ENCODE measurements around the gene KRT17. TPM values are rescaled to one million over a fixed set of nuclear protein-coding genes. Genes with fewer than 3 reads are reported as not detected.

Gene KRT17
- total RNA-seq, 1 donor from 2014 or later, result 1,205 TPM

- no peak for DNase-seq
Measured at GRCh38 chr17:41571561-41572434, 52.6 kb downstream of the KRT17 start, which contains the start of gene KRT9. TSS of gene KRT9 (minus strand) at chr17:41572059. CDS start at chr17:41571992, 67 bp downstream.

Other genes with a start within 250 kb of the KRT17 start
- gene KRT34, start 242.3 kb downstream of the KRT17 start, total RNA-seq, result 19.5 TPM
- gene KRT31, start 227.0 kb downstream of the KRT17 start, total RNA-seq, result 52.1 TPM
- gene KRT37, start 200.0 kb downstream of the KRT17 start, total RNA-seq, result 0.99 TPM
- gene KRT38, start 183.6 kb downstream of the KRT17 start, total RNA-seq, result 7.2 TPM
- gene KRT32, start 157.2 kb downstream of the KRT17 start, total RNA-seq, result 28.0 TPM
- 31.5 TPM for gene KRT35, start 143.4 kb downstream of the KRT17 start, total RNA-seq
- 1.9 TPM for gene KRT36, start 134.7 kb downstream of the KRT17 start, total RNA-seq
- 2.9 TPM for gene KRT13, start 119.0 kb downstream of the KRT17 start, total RNA-seq
- gene KRT15, start 105.7 kb downstream of the KRT17 start, total RNA-seq, result 348 TPM
- gene KRT19, start 96.3 kb downstream of the KRT17 start, total RNA-seq, result 75.9 TPM
- 0.79 TPM for gene KRT9, start 52.5 kb downstream of the KRT17 start, total RNA-seq
- gene KRT14, start 37.7 kb downstream of the KRT17 start, total RNA-seq, result 763 TPM
- 142 TPM for gene KRT16, start 11.8 kb downstream of the KRT17 start, total RNA-seq
- gene EIF1, start 64.3 kb upstream of the KRT17 start, total RNA-seq, result 136 TPM
- gene GAST, start 87.8 kb upstream of the KRT17 start, total RNA-seq, result not detected
- gene HAP1, start 110.1 kb upstream of the KRT17 start, total RNA-seq, result 0.49 TPM
- 163 TPM for gene JUP, start 162.1 kb upstream of the KRT17 start, total RNA-seq
- gene P3H4, start 187.4 kb upstream of the KRT17 start, total RNA-seq, result 27.9 TPM
- 97.2 TPM for gene FKBP10, start 188.4 kb upstream of the KRT17 start, total RNA-seq
- gene NT5C3B, start 211.7 kb upstream of the KRT17 start, total RNA-seq, result 43.6 TPM
- 0.20 TPM for gene KLHL10, start 213.2 kb upstream of the KRT17 start, total RNA-seq
- 25.8 TPM for gene KLHL11, start 240.8 kb upstream of the KRT17 start, total RNA-seq

All from skin of body (tissue), 2 donors.